GM18858 (cell line): ENCODE data around the gene RBM47.

Experiments
- ATAC-seq: cut with Tn5 transposase; IDR thresholded peaks from one replicate; pipeline ENCODE4 v1.9.1; 2021; ENCODE audit not compliant: unreplicated experiment

The RBM47 gene

GRCh38 chr4:40626183-40626990 is 3.3 kb downstream of the RBM47 start:
- no peak for ATAC-seq

DNA sequence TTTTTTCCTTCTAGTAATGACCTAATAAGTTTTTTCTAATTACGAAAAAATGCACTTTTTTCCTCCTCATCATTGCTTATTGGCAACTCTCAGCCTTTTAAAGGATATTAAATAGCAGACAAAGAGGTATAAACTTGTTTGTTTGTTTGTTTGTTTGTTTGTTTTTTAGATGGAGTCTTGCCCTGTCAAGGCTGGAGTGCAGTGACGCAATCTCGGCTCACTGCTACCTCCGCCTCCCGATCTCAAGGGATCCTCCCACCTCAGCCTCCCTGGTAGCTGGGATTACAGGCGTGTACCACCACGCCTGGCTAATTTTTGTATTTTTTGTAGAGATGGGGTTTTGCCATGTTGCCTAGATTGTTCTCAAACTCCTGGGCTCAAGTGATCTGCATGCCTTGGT is 6.0 kb downstream of the RBM47 start:
- no peak for ATAC-seq

GRCh38 chr4:40622913-40623312 is 6.8 kb downstream of the RBM47 start:
- peak; percentile 25 for ATAC-seq

GRCh38 chr4:40621592-40622512 is 7.8 kb downstream of the RBM47 start:
- peak; percentile 61 for ATAC-seq

DNA sequence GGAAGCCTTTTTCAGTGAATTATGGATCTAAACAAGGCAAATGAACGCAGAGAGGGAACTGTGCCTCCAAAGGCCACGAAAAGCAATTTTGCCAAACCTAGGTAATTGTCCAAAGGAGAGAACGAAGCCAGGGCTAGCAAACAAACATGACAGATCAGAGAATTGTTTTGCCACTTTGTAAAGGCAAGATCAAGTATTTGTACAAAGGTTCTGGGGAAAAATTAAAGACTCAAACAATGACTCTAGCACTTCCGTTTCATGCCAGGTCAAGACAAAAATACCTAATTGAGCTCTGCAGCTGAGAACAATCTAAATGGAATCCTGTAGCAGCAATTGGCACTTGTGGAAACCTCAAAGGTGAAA is 8.5 kb downstream of the RBM47 start:
- peak; percentile 26 for ATAC-seq

DNA sequence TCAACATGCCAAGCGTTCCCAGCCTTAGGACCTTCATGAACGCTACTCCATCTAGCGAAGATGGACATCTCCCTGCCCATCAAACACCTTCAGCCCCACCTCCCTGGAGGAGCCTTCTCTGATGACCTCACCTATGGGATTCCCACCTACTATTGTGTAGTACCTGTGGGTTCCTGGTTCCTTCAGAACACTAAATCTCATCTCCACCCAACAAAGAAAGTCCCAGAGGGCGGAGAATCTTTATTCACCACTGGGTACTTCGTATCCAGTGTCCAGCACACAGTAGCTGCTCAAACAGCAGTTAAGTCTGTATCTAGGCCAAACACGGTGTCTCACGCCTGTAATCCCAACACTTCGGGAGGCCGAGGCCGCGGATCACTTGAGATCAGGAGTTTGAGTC is 10.1 kb downstream of the RBM47 start:
- no peak for ATAC-seq

DNA sequence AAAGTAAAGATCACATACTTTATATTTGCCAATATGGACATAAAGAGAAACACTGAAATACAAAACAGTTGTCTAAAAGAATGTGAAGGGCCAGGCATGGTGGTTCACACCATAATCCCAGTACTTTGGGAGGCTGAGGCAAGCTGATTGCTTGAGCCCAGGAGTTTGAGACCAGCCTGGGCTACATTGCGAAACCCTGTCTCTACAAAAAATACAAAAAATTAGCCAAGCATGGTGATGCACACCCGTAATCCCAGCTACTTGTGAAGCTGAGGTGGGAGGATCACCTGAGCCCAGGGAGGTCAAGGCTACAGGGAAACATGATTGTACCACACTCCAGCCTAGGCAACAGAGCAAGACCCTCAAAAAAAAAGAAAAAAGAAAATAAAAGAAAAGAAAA is 11.8 kb downstream of the RBM47 start:
- no peak for ATAC-seq

- ATAC-seq: no peak
These were observed 15.6 kb downstream of the RBM47 start for GRCh38 chr4:40614031-40614430.

GRCh38 chr4:40613456-40613855 is 16.2 kb downstream of the RBM47 start:
- no peak for ATAC-seq

- ATAC-seq: no peak
These were observed 16.8 kb downstream of the RBM47 start for GRCh38 chr4:40612831-40613230.

DNA sequence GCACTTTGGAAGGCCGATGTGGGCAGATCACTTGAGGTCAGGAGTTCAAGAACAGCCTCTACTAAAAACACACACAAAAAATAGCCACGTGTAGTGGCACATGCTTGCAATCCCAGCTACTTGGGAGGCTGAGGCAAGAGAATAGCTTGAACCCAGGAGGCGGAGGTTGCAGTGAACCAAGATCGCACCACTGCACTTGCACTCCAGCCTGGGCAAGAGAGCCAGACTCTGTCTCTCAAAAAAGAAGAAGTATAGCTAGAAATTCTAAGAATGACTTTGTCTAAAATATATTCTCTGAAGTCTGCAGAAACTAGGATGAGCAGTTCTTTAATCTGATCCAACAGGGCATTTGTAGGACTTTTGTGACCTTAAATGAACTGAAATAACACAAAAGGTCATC is 17.4 kb downstream of the RBM47 start:
- no peak for ATAC-seq

DNA sequence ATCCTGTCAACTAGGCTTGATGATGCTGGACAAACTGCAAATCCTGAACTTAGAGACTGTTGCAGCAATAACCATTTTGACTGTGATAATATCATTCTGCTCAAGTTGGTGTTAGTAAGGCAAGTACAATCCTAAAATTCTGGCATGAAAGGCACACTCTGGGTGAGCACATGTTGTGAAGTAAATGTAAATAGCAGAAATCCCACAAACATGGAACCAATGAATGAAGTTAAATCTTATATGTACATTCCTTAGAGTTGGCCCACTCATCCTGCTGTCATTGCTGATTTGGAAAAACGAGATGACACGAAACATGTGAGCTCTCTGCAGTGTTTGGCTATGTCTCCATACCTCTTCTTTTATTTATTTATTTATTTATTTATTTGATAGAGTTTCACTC is 21.0 kb downstream of the RBM47 start:
- ATAC-seq: no peak

DNA sequence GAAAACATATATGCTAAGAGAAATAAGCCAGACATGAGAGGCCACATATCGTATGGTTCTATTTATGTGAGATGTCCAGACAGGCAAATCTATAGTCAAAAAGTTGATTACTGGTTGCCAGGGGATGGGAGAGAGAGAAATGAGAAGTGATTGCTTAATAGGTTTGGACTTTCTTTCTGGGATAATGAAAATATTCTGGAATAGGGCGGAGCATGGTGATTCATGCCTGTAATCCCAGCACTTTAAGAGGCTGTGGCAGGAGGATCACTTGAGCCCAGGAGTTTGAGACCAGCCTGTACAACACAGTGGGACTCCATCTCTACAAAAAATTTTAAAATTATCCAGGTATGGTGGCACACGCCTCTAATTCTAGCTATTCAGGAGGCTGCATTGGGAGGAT is 22.4 kb downstream of the RBM47 start:
- no peak for ATAC-seq

DNA sequence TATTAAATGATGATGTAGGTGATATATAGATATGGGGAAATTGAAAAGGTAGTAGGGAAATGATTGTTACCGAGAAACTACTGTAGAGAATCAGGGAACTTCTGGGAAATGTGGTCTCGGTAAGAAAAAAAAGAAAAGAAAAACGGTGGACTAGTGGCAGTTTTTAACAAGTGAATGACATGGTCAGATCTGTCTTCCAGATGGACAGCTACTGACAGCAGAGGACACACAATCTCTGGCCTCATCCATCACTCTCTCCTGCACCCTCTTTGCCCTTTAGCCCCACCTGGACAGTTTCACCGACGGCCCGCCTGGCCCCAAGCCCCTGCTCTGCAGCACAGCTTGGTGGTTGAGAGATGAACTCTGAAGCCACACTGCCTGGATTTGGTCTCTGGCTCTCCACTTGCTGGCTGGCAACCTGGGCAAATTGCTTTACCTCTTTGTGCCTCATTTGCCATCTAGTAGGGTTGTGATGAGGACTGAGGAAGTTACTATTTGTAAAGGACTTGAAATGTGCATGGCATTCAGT is 23.4 kb downstream of the RBM47 start:
- ATAC-seq: no peak

- ATAC-seq: no peak
These were observed 26.4 kb downstream of the RBM47 start for GRCh38 chr4:40603281-40603680.

DNA sequence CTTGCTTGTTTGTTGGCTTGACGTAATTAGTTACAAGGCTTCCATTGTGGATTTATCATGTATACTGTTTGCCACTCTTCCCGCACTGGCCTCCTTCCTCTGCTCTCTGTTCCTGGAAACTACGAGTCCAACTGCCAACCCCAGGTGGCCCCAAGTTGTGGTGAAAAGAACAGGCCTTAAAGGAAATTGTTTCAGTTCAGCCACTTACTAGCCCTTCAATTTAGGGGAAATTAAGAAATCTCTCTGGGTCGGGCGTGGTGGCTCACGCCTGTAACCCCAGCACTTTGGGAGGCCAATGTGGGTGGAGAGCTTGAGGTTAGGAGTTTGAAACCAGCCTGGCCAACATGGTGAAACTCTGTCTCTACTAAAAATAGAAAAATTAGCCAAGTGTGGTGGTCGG is 28.0 kb downstream of the RBM47 start:
- no peak for ATAC-seq

GRCh38 chr4:40600850-40601249 is 28.8 kb downstream of the RBM47 start:
- ATAC-seq: no peak

DNA sequence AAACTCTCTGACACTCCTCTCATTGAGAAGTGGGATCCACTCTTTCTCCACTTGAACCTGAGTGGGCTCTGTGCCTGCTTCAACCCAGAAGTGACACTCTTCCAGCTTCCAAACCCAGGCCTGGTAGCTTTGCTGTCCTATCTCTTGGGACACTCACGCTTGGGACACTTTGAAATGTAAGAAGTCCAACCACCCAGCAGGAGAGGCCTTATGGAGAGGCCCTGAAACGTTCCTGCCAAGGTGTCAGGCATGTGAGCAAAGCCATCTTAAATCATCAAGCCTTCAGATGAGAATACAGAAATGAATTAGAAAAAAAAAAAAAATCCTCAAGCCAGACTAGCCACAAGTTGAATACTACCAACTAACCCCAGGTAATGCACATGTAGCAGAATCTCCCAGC is 30.2 kb downstream of the RBM47 start:
- no peak for ATAC-seq

- ATAC-seq: no peak
These were observed 33.1 kb downstream of the RBM47 start for GRCh38 chr4:40596522-40596921.

- ATAC-seq: no peak
These were observed 33.7 kb downstream of the RBM47 start for GRCh38 chr4:40595981-40596380.

DNA sequence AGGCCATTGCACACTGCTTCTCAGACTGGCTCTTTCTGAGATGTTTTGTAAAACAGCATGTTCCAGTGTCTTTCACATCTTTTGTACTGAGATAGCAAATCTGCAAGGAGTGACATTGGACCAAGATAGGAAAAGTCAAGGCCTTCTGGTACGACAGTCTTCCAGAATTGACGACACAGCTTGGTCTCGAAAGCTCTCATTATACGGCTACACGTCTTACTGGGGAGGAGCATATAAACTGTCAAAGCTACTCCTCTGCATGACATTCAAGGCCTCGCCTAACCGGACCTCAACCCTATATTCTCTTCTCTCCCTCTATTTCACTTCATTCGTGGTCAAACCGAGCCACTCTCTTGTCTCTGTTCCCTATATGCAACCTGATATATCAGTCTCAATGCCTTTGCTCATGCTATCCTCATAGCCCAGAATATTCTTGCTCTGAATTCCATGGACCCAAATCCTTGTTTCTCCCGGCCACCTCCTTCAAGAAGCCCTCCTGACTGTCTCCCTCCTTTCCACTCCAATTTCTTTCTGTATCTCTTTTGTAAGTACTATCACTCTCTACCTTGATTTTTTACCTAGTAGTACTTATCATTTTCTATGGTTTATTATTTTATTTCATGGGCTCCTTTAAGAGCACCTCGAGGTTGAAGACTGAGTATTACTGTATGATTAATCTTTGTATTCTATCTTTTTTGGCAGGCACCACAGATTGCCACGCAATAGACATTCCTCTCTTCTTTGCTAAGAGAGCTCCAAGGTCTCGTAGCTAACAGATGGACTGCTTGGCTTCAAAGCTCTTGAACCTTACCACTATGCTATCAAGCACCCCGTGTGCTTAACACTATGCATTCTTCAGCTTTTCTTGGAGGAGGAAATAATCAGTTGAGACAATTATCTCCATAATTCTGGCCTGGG is 35.1 kb downstream of the RBM47 start:
- ATAC-seq: no peak
